Neural progenitor cell (in vitro differentiated cells): Measurements from ENCODE around the gene MS4A2.

Experiments
- EZH2 ChIP-seq: fragments of 200-600 bp; sonication (generic); IDR thresholded peaks from 2 replicates; pipeline ENCODE4 v1.6.1; 2017; ENCODE audit warnings: antibody characterized with exemption, mild to moderate bottlenecking, moderate library complexity
- EZH2phosphoT487 ChIP-seq: fragments of 200-600 bp; sonication (generic); IDR thresholded peaks from 2 replicates; pipeline ENCODE4 v1.6.1; 2017; ENCODE audit warnings: antibody characterized with exemption
- TF ChIP-seq, protein P1 (sequence below): fragments of 200-600 bp; sonication (generic); IDR thresholded peaks from 2 replicates; pipeline ENCODE4 v1.5.1; 2017; ENCODE audit warnings: antibody characterized with exemption, mild to moderate bottlenecking

DNA sequence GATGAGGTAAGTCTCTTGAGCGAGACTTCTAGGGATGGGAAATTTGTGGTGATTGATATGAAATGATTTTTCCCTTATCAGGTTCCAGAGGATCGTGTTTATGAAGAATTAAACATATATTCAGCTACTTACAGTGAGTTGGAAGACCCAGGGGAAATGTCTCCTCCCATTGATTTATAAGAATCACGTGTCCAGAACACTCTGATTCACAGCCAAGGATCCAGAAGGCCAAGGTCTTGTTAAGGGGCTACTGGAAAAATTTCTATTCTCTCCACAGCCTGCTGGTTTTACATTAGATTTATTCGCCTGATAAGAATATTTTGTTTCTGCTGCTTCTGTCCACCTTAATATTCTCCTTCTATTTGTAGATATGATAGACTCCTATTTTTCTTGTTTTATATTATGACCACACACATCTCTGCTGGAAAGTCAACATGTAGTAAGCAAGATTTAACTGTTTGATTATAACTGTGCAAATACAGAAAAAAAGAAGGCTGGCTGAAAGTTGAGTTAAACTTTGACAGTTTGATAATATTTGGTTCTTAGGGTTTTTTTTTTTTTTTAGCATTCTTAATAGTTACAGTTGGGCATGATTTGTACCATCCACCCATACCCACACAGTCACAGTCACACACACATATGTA, 7.1 kb downstream of the MS4A2 start:
- TF ChIP-seq, protein P1, sequence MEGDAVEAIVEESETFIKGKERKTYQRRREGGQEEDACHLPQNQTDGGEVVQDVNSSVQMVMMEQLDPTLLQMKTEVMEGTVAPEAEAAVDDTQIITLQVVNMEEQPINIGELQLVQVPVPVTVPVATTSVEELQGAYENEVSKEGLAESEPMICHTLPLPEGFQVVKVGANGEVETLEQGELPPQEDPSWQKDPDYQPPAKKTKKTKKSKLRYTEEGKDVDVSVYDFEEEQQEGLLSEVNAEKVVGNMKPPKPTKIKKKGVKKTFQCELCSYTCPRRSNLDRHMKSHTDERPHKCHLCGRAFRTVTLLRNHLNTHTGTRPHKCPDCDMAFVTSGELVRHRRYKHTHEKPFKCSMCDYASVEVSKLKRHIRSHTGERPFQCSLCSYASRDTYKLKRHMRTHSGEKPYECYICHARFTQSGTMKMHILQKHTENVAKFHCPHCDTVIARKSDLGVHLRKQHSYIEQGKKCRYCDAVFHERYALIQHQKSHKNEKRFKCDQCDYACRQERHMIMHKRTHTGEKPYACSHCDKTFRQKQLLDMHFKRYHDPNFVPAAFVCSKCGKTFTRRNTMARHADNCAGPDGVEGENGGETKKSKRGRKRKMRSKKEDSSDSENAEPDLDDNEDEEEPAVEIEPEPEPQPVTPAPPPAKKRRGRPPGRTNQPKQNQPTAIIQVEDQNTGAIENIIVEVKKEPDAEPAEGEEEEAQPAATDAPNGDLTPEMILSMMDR, result no peak
- TF ChIP-seq EZH2 (no peak), EZH2phosphoT487 (no peak)
